HepG2 (cell line): ENCODE measurements around the gene HSPE1. TPM values are rescaled to one million over a fixed set of nuclear protein-coding genes. Genes with fewer than 3 reads are reported as not detected.

Experiments used
- ARNT2 ChIP-seq: sonication (generic); formaldehyde crosslinking; IDR thresholded peaks from 2 replicates; pipeline ENCODE4 v1.8.0; 2022; ENCODE audit warnings: mild to moderate bottlenecking, low read depth, missing genetic modification reagents, moderate library complexity
- ETV6 ChIP-seq: sonication (generic); formaldehyde crosslinking; conservative IDR thresholded peaks from 2 replicates; pipeline ENCODE4 v1.4.0; 2020; ENCODE audit warnings: missing genetic modification reagents
- FOSL1 ChIP-seq: sonication (generic); formaldehyde crosslinking; IDR thresholded peaks from 2 replicates; pipeline ENCODE4 v1.9.0; 2021; ENCODE audit warnings: missing genetic modification reagents, borderline replicate concordance
- HMG20A ChIP-seq: IDR thresholded peaks from 2 replicates; pipeline ENCODE4 v1.6.1; 2016; ENCODE audit warnings: borderline replicate concordance
- KLF13 ChIP-seq: sonication (generic); formaldehyde crosslinking; IDR thresholded peaks from 2 replicates; pipeline ENCODE4 v1.4.0; 2020; ENCODE audit warnings: mild to moderate bottlenecking, missing genetic modification reagents
- NFRKB ChIP-seq: fragments of 450-650 bp; IDR thresholded peaks from 2 replicates; pipeline ENCODE4 v1.6.1; 2017
- TAF1 ChIP-seq: sonication (generic); formaldehyde crosslinking; IDR thresholded peaks from 2 replicates; pipeline ENCODE4 v1.4.0; 2020; ENCODE audit warnings: missing genetic modification reagents
- ZBTB42 ChIP-seq: sonication (generic); formaldehyde crosslinking; IDR thresholded peaks from 2 replicates; pipeline ENCODE4 v1.5.0; 2020; ENCODE audit warnings: mild to moderate bottlenecking, missing genetic modification reagents
- ZFY ChIP-seq: sonication (generic); formaldehyde crosslinking; IDR thresholded peaks from 2 replicates; pipeline ENCODE4 v1.4.0; 2020; ENCODE audit warnings: missing genetic modification reagents
- ZNF335 ChIP-seq: sonication (generic); formaldehyde crosslinking; IDR thresholded peaks from 2 replicates; pipeline ENCODE4 v1.4.0; 2020; ENCODE audit warnings: missing genetic modification reagents
- ZNF549 ChIP-seq: sonication (generic); formaldehyde crosslinking; IDR thresholded peaks from 2 replicates; pipeline ENCODE4 v1.5.0; 2020; ENCODE audit warnings: missing genetic modification reagents
- ZNF776 ChIP-seq: sonication (generic); formaldehyde crosslinking; IDR thresholded peaks from 2 replicates; pipeline ENCODE4 v1.4.0; 2020; ENCODE audit warnings: mild to moderate bottlenecking, missing genetic modification reagents
- ZSCAN29 ChIP-seq: sonication (generic); formaldehyde crosslinking; conservative IDR thresholded peaks from 2 replicates; pipeline ENCODE4 v1.4.0; 2020; ENCODE audit warnings: mild to moderate bottlenecking, missing genetic modification reagents
- polyA plus RNA-seq, 8 experiments: library from polyadenylated mRNA; depleted of rRNA in 3 of 8; stranded (reverse) in 7 of 8; unstranded in 1 of 8; fragments of >200 nt; fragmentation: Illumina TruSeq in 4 of 8; extraction: Trizol in 4 of 8; gene quantifications; 2 replicates each; pipeline versions ENCODE4 v1.2.1 to v1.2.3, GENCODE V29; 2011 to 2016; ENCODE audit warnings: low read depth in 4 of 8, missing spikeins in 1 of 8, mixed read lengths in 1 of 8; ENCODE audit not compliant: insufficient read depth in 1 of 8
- total RNA-seq, 5 experiments: library from RNA; depleted of rRNA; stranded (reverse); fragments of >200 nt; fragmentation: Illumina TruSeq; extraction: Trizol; gene quantifications; 2 replicates each; pipeline ENCODE4 v1.2.3, GENCODE V29; 2016; ENCODE audit warnings: low read depth in 1 of 5
- TF ChIP-seq, protein P1 (sequence below): sonication (generic); formaldehyde crosslinking; IDR thresholded peaks from 2 replicates; pipeline ENCODE4 v1.5.1; 2020; ENCODE audit warnings: missing genetic modification reagents, mild to moderate bottlenecking, borderline replicate concordance
- TF ChIP-seq, protein P2 (sequence below): sonication (generic); formaldehyde crosslinking; IDR thresholded peaks from 2 replicates; pipeline ENCODE4 v1.4.0; 2020; ENCODE audit warnings: missing genetic modification reagents, borderline replicate concordance
- TF ChIP-seq, protein P3 (sequence below): IDR thresholded peaks from 2 replicates; pipeline ENCODE4 v1.6.1; 2016; ENCODE audit warnings: control low read depth
- TF ChIP-seq, protein P4 (sequence below): sonication (generic); formaldehyde crosslinking; IDR thresholded peaks from 2 replicates; pipeline ENCODE4 v1.4.0; 2020; ENCODE audit warnings: missing genetic modification reagents, borderline replicate concordance
- TF ChIP-seq, protein P5 (sequence below): sonication (generic); formaldehyde crosslinking; IDR thresholded peaks from 2 replicates; pipeline ENCODE4 v1.5.0; 2020; ENCODE audit warnings: mild to moderate bottlenecking, missing genetic modification reagents, borderline replicate concordance

The HSPE1 gene
- total and polyA plus RNA-seq, 2 of the 13 experiments (the other 11 are each of a cell fraction or from before 2014, with no cell fraction given), result 244 to 823 TPM

DNA sequence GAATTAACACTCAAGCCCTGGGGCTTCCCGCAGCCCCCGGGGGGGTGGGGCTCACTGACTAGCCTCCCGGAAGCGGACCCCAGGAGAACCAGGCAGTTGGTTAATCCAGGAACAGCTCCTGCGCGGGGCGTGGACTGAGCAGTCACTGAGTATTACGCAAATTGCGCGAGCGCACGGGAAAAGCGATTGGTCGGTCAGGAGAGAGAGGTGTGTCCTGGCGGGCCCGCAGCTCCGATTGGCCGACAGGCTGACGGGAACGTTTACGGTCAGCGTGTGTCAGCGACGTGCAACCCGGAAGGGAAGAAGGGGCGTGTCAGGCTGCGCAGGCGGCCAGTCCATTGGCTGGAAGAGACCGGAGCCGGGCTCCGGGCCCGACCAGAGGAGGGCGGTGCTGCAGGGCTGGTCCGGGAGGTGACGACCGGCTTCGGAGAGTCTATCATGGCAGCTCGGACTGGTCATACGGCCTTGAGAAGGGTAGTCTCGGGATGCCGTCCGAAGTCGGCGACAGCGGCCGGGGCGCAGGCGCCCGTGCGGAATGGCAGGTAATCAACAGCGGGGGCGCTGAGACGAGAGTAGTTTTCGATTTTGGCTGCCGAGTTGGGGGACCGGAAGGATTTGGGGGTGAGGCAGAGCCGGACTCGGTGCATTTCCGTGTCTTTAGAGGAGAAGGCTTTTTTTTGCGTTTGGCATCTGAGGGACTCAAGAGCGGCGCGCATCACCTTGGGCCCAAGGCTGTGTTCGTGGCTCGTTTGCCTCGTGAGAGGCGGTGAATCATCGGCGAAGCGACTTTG, 46.9 kb upstream of the HSPE1 start, which contains the start of gene COQ10B (continued):
- no peak for TF ChIP-seq ZNF549
- TF ChIP-seq, protein P1, sequence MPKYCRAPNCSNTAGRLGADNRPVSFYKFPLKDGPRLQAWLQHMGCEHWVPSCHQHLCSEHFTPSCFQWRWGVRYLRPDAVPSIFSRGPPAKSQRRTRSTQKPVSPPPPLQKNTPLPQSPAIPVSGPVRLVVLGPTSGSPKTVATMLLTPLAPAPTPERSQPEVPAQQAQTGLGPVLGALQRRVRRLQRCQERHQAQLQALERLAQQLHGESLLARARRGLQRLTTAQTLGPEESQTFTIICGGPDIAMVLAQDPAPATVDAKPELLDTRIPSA, result peak; percentile 19; the same call in 1 of the 2 replicates
- TF ChIP-seq ETV6 (CRISPR knock-in tag), result no peak
- TF ChIP-seq HMG20A, result no peak; the same call in 1 of the 2 replicates
- no peak; the same call in 1 of the 2 replicates for TF ChIP-seq ARNT2 (CRISPR knock-in tag)
- peak; percentile 85 for TF ChIP-seq TAF1 (CRISPR knock-in tag)
- TF ChIP-seq, protein P2, sequence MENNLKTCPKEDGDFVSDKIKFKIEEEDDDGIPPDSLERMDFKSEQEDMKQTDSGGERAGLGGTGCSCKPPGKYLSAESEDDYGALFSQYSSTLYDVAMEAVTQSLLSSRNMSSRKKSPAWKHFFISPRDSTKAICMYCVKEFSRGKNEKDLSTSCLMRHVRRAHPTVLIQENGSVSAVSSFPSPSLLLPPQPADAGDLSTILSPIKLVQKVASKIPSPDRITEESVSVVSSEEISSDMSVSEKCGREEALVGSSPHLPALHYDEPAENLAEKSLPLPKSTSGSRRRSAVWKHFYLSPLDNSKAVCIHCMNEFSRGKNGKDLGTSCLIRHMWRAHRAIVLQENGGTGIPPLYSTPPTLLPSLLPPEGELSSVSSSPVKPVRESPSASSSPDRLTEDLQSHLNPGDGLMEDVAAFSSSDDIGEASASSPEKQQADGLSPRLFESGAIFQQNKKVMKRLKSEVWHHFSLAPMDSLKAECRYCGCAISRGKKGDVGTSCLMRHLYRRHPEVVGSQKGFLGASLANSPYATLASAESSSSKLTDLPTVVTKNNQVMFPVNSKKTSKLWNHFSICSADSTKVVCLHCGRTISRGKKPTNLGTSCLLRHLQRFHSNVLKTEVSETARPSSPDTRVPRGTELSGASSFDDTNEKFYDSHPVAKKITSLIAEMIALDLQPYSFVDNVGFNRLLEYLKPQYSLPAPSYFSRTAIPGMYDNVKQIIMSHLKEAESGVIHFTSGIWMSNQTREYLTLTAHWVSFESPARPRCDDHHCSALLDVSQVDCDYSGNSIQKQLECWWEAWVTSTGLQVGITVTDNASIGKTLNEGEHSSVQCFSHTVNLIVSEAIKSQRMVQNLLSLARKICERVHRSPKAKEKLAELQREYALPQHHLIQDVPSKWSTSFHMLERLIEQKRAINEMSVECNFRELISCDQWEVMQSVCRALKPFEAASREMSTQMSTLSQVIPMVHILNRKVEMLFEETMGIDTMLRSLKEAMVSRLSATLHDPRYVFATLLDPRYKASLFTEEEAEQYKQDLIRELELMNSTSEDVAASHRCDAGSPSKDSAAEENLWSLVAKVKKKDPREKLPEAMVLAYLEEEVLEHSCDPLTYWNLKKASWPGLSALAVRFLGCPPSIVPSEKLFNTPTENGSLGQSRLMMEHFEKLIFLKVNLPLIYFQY, result no peak; the same call in 1 of the 2 replicates
- no peak; the same call in 1 of the 2 replicates for TF ChIP-seq ZSCAN29 (CRISPR knock-in tag)
- peak; percentile 82 for TF ChIP-seq NFRKB
- peak; percentile 88; the same call in 1 of the 2 replicates for TF ChIP-seq ZBTB42 (CRISPR knock-in tag)
- TF ChIP-seq ZNF335 (CRISPR knock-in tag), result no peak; the same call in 1 of the 2 replicates
- peak; percentile 54; the same call in 1 of the 2 replicates for TF ChIP-seq FOSL1 (CRISPR knock-in tag)
- TF ChIP-seq KLF13, result no peak
- peak; percentile 92 for TF ChIP-seq ZNF776 (CRISPR knock-in tag)
- TF ChIP-seq, protein P3, sequence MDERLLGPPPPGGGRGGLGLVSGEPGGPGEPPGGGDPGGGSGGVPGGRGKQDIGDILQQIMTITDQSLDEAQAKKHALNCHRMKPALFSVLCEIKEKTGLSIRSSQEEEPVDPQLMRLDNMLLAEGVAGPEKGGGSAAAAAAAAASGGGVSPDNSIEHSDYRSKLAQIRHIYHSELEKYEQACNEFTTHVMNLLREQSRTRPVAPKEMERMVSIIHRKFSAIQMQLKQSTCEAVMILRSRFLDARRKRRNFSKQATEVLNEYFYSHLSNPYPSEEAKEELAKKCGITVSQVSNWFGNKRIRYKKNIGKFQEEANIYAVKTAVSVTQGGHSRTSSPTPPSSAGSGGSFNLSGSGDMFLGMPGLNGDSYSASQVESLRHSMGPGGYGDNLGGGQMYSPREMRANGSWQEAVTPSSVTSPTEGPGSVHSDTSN, result 0 out of 2 replicates have a peak, but pooled peaks have one; percentile 38
- TF ChIP-seq, protein P4, sequence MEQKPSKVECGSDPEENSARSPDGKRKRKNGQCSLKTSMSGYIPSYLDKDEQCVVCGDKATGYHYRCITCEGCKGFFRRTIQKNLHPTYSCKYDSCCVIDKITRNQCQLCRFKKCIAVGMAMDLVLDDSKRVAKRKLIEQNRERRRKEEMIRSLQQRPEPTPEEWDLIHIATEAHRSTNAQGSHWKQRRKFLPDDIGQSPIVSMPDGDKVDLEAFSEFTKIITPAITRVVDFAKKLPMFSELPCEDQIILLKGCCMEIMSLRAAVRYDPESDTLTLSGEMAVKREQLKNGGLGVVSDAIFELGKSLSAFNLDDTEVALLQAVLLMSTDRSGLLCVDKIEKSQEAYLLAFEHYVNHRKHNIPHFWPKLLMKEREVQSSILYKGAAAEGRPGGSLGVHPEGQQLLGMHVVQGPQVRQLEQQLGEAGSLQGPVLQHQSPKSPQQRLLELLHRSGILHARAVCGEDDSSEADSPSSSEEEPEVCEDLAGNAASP (CRISPR knock-in tag), result no peak
- TF ChIP-seq, protein P5, sequence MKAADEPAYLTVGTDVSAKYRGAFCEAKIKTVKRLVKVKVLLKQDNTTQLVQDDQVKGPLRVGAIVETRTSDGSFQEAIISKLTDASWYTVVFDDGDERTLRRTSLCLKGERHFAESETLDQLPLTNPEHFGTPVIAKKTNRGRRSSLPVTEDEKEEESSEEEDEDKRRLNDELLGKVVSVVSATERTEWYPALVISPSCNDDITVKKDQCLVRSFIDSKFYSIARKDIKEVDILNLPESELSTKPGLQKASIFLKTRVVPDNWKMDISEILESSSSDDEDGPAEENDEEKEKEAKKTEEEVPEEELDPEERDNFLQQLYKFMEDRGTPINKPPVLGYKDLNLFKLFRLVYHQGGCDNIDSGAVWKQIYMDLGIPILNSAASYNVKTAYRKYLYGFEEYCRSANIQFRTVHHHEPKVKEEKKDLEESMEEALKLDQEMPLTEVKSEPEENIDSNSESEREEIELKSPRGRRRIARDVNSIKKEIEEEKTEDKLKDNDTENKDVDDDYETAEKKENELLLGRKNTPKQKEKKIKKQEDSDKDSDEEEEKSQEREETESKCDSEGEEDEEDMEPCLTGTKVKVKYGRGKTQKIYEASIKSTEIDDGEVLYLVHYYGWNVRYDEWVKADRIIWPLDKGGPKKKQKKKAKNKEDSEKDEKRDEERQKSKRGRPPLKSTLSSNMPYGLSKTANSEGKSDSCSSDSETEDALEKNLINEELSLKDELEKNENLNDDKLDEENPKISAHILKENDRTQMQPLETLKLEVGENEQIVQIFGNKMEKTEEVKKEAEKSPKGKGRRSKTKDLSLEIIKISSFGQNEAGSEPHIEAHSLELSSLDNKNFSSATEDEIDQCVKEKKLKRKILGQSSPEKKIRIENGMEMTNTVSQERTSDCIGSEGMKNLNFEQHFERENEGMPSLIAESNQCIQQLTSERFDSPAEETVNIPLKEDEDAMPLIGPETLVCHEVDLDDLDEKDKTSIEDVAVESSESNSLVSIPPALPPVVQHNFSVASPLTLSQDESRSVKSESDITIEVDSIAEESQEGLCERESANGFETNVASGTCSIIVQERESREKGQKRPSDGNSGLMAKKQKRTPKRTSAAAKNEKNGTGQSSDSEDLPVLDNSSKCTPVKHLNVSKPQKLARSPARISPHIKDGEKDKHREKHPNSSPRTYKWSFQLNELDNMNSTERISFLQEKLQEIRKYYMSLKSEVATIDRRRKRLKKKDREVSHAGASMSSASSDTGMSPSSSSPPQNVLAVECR (CRISPR knock-in tag), result peak; percentile 97
- peak; percentile 70; the same call in 1 of the 2 replicates for TF ChIP-seq ZFY (CRISPR knock-in tag)
